Measurements from ENCODE around the gene FOXC2.

- no peak for TF ChIP-seq PATZ1 (CRISPR knock-in tag; IDR thresholded peaks at IDR 0.05; ENCODE audit: borderline replicate concordance)
- no peak for TF ChIP-seq ZFP30 (CRISPR knock-in tag; IDR thresholded peaks at IDR 0.05)
- no peak for TF ChIP-seq ZNF565 (CRISPR knock-in tag; conservative IDR thresholded peaks at IDR 0.05; ENCODE audit: low read depth)
- TF ChIP-seq ISL1 (CRISPR knock-in tag; IDR thresholded peaks at IDR 0.05): no peak
- TF ChIP-seq RARB (CRISPR knock-in tag; IDR thresholded peaks at IDR 0.05): no peak
- no peak for TF ChIP-seq GLIS3 (CRISPR knock-in tag; IDR thresholded peaks at IDR 0.05)
- no peak for TF ChIP-seq OSR1 (CRISPR knock-in tag; IDR thresholded peaks at IDR 0.05)
Measured at GRCh38 chr16:86594721-86595120, 28.1 kb downstream of the FOXC2 start.
